HepG2 (cell line): ENCODE measurements around the gene INTS6. TPM values are rescaled to one million over a fixed set of nuclear protein-coding genes. Genes with fewer than 3 reads are reported as not detected.

ENCODE experiments used
- ERF ChIP-seq: IDR thresholded peaks from 2 replicates; pipeline ENCODE4 v1.6.1; 2018; ENCODE audit warnings: missing biosample characterization, missing genetic modification reagents
- FOXK1 ChIP-seq: sonication (generic); formaldehyde crosslinking; IDR thresholded peaks from 2 replicates; pipeline ENCODE4 v1.4.0; 2020; ENCODE audit warnings: low read depth, missing genetic modification reagents, borderline replicate concordance
- GTF3A ChIP-seq: sonication (generic); formaldehyde crosslinking; conservative IDR thresholded peaks from 2 replicates; pipeline ENCODE4 v1.4.0; 2020; ENCODE audit warnings: mild to moderate bottlenecking, missing genetic modification reagents
- HCFC1 ChIP-seq: fragments of 150-350 bp; IDR thresholded peaks from 2 replicates; pipeline ENCODE4 v1.6.1; 2014; ENCODE audit warnings: low read depth, low read length
- HMGA1 ChIP-seq: sonication (generic); formaldehyde crosslinking; conservative IDR thresholded peaks from 2 replicates; pipeline ENCODE4 v1.4.0; 2020; ENCODE audit warnings: missing genetic modification reagents
- JARID2 ChIP-seq: sonication (generic); formaldehyde crosslinking; IDR thresholded peaks from 2 replicates; pipeline ENCODE4 v1.8.1; 2023; ENCODE audit warnings: missing genetic modification reagents, inconsistent platforms; ENCODE audit not compliant: insufficient replicate concordance
- KDM5B ChIP-seq: sonication (generic); formaldehyde crosslinking; IDR thresholded peaks from 2 replicates; pipeline ENCODE4 v1.4.0; 2020; ENCODE audit warnings: missing genetic modification reagents, mild to moderate bottlenecking, borderline replicate concordance
- KLF16 ChIP-seq, 2 experiments: sonication (generic) in 1 of 2; formaldehyde crosslinking in 1 of 2; IDR thresholded peaks; 2 replicates each; pipeline versions ENCODE4 v1.6.1 to v1.8.0; 2016 to 2023; ENCODE audit warnings: missing genetic modification reagents in 2 of 2, missing compliant biosample characterization in 1 of 2
- PPARG ChIP-seq: conservative IDR thresholded peaks from 2 replicates; pipeline ENCODE4 v1.6.1; 2016; ENCODE audit warnings: missing biosample characterization, missing genetic modification reagents
- SALL2 ChIP-seq: sonication (generic); formaldehyde crosslinking; IDR thresholded peaks from 2 replicates; pipeline ENCODE4 v1.8.1; 2023; ENCODE audit warnings: mild to moderate bottlenecking, missing genetic modification reagents, inconsistent platforms
- SAP130 ChIP-seq: IDR thresholded peaks from 2 replicates; pipeline ENCODE4 v1.6.1; 2016; ENCODE audit warnings: low read depth
- SNRNP70 ChIP-seq: fragments of 200-400 bp; formaldehyde crosslinking; IDR thresholded peaks from 2 replicates; pipeline ENCODE4 v1.6.1; 2017; ENCODE audit warnings: mild to moderate bottlenecking, low read depth, low read length, moderate library complexity
- ZEB1 ChIP-seq: IDR thresholded peaks from 2 replicates; pipeline ENCODE4 v1.6.1; 2012; ENCODE audit warnings: mild to moderate bottlenecking, low read depth, inconsistent platforms; ENCODE audit not compliant: insufficient replicate concordance
- ZNF383 ChIP-seq: sonication (generic); formaldehyde crosslinking; IDR thresholded peaks from 2 replicates; pipeline ENCODE4 v1.4.0; 2020; ENCODE audit warnings: missing genetic modification reagents, mild to moderate bottlenecking, borderline replicate concordance
- ZNF790 ChIP-seq: sonication (generic); formaldehyde crosslinking; IDR thresholded peaks from 2 replicates; pipeline ENCODE4 v1.8.0; 2022; ENCODE audit warnings: missing genetic modification reagents, mild to moderate bottlenecking, borderline replicate concordance
- ZSCAN9 ChIP-seq: IDR thresholded peaks from 2 replicates; pipeline ENCODE4 v1.6.1; 2016; ENCODE audit warnings: borderline replicate concordance
- polyA plus RNA-seq, 8 experiments: library from polyadenylated mRNA; depleted of rRNA in 3 of 8; stranded (reverse) in 7 of 8; unstranded in 1 of 8; fragments of >200 nt; fragmentation: Illumina TruSeq in 4 of 8; extraction: Trizol in 4 of 8; gene quantifications; 2 replicates each; pipeline versions ENCODE4 v1.2.1 to v1.2.3, GENCODE V29; 2011 to 2016; ENCODE audit warnings: low read depth in 4 of 8, missing spikeins in 1 of 8, mixed read lengths in 1 of 8; ENCODE audit not compliant: insufficient read depth in 1 of 8
- total RNA-seq, 5 experiments: library from RNA; depleted of rRNA; stranded (reverse); fragments of >200 nt; fragmentation: Illumina TruSeq; extraction: Trizol; gene quantifications; 2 replicates each; pipeline ENCODE4 v1.2.3, GENCODE V29; 2016; ENCODE audit warnings: low read depth in 1 of 5
- TF ChIP-seq, protein P1 (sequence below): sonication (generic); formaldehyde crosslinking; IDR thresholded peaks from 2 replicates; pipeline ENCODE4 v1.8.1; 2023; ENCODE audit warnings: missing genetic modification reagents, mild to moderate bottlenecking, borderline replicate concordance
- TF ChIP-seq, protein P2 (sequence below): sonication (generic); formaldehyde crosslinking; IDR thresholded peaks from 2 replicates; pipeline ENCODE4 v1.5.0; 2020; ENCODE audit warnings: mild to moderate bottlenecking, missing genetic modification reagents
- TF ChIP-seq, protein P3 (sequence below): sonication (generic); formaldehyde crosslinking; IDR thresholded peaks from 2 replicates; pipeline ENCODE4 v1.8.1; 2023; ENCODE audit warnings: mild to moderate bottlenecking, missing genetic modification reagents
- TF ChIP-seq, protein P4 (sequence below): sonication (generic); formaldehyde crosslinking; IDR thresholded peaks from 2 replicates; pipeline ENCODE4 v1.4.0; 2020; ENCODE audit warnings: missing genetic modification reagents
- TF ChIP-seq, protein P5 (sequence below): sonication (generic); IDR thresholded peaks from 2 replicates; pipeline ENCODE4 v1.6.1; 2016; ENCODE audit warnings: low read depth, borderline replicate concordance

INTS6 gene
- total and polyA plus RNA-seq, 2 of the 13 experiments (the other 11 are each of a cell fraction or from before 2014, with no cell fraction given) = 27.9 to 38.4 TPM

DNA sequence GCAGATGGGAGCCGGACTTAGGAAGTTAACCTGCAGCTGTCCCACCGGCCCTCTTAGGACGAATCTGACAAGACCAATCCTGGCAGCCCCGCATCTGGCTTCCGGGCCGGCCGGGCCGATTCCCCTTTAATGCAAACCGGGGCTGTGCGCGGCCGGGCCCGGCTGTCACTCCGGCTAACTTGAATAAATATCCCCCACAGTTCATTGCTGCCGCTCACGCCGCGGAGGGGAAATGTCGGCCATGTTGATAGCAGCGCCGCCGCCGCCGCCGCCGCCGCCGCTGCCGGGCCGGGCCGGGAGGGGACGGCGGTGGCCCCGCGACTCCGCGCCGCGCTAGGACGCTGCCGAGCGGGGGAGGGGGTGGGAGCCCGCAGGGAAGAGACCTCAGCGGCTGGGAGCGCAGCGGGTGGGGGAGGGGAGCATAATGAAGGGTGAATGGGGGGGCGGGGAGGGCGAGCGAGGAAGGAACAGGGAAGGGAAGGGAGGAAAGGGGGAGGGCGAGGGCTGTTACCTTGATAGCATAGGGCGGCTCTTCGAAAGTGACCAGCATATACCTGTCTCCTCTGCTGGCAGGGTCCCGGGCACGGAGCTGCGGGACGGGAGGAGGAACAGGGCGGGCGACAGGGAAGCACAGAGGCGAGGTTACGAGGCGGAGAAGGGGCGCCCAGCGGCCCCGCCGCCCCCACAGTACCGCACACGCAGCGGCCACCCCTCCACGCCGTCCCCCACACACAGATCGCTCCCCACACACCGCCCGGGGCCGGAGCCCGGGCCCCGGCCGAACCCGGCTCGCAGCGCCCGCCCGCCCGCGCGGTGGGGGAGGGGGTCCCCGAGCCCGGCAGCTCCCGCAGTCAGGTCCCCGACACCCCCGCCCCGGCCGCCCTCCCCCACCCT is 1.1 kb downstream of the INTS6 start (continued):
- TF ChIP-seq, protein P1, sequence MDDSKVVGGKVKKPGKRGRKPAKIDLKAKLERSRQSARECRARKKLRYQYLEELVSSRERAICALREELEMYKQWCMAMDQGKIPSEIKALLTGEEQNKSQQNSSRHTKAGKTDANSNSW (CRISPR knock-in tag) = no peak
- TF ChIP-seq HCFC1 (no peak), KDM5B (CRISPR knock-in tag) (peak; percentile 43; the same call in 1 of the 2 replicates), ZEB1 (no peak), SNRNP70 (no peak), FOXK1 (CRISPR knock-in tag) (no peak), KLF16 (CRISPR knock-in tag; IDR thresholded peaks at IDR 0.05) (no peak), ERF (CRISPR knock-in tag) (no peak), ZNF383 (CRISPR knock-in tag) (no peak), SAP130 (CRISPR knock-in tag) (no peak; the same call in 1 of the 2 replicates), PPARG (no peak), JARID2 (CRISPR knock-in tag) (no peak), ZNF790 (CRISPR knock-in tag) (0 out of 2 replicates have a peak, but pooled peaks have one; percentile 43), HMGA1 (CRISPR knock-in tag) (no peak), GTF3A (CRISPR knock-in tag) (no peak), ZSCAN9 (CRISPR knock-in tag) (no peak), SALL2 (peak; percentile 30; the same call in 1 of the 2 replicates)
- TF ChIP-seq, protein P2, sequence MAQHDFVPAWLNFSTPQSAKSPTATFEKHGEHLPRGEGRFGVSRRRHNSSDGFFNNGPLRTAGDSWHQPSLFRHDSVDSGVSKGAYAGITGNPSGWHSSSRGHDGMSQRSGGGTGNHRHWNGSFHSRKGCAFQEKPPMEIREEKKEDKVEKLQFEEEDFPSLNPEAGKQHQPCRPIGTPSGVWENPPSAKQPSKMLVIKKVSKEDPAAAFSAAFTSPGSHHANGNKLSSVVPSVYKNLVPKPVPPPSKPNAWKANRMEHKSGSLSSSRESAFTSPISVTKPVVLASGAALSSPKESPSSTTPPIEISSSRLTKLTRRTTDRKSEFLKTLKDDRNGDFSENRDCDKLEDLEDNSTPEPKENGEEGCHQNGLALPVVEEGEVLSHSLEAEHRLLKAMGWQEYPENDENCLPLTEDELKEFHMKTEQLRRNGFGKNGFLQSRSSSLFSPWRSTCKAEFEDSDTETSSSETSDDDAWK (CRISPR knock-in tag) = no peak
- TF ChIP-seq, protein P3, sequence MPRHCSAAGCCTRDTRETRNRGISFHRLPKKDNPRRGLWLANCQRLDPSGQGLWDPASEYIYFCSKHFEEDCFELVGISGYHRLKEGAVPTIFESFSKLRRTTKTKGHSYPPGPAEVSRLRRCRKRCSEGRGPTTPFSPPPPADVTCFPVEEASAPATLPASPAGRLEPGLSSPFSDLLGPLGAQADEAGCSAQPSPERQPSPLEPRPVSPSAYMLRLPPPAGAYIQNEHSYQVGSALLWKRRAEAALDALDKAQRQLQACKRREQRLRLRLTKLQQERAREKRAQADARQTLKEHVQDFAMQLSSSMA (CRISPR knock-in tag) = no peak
- TF ChIP-seq, protein P4, sequence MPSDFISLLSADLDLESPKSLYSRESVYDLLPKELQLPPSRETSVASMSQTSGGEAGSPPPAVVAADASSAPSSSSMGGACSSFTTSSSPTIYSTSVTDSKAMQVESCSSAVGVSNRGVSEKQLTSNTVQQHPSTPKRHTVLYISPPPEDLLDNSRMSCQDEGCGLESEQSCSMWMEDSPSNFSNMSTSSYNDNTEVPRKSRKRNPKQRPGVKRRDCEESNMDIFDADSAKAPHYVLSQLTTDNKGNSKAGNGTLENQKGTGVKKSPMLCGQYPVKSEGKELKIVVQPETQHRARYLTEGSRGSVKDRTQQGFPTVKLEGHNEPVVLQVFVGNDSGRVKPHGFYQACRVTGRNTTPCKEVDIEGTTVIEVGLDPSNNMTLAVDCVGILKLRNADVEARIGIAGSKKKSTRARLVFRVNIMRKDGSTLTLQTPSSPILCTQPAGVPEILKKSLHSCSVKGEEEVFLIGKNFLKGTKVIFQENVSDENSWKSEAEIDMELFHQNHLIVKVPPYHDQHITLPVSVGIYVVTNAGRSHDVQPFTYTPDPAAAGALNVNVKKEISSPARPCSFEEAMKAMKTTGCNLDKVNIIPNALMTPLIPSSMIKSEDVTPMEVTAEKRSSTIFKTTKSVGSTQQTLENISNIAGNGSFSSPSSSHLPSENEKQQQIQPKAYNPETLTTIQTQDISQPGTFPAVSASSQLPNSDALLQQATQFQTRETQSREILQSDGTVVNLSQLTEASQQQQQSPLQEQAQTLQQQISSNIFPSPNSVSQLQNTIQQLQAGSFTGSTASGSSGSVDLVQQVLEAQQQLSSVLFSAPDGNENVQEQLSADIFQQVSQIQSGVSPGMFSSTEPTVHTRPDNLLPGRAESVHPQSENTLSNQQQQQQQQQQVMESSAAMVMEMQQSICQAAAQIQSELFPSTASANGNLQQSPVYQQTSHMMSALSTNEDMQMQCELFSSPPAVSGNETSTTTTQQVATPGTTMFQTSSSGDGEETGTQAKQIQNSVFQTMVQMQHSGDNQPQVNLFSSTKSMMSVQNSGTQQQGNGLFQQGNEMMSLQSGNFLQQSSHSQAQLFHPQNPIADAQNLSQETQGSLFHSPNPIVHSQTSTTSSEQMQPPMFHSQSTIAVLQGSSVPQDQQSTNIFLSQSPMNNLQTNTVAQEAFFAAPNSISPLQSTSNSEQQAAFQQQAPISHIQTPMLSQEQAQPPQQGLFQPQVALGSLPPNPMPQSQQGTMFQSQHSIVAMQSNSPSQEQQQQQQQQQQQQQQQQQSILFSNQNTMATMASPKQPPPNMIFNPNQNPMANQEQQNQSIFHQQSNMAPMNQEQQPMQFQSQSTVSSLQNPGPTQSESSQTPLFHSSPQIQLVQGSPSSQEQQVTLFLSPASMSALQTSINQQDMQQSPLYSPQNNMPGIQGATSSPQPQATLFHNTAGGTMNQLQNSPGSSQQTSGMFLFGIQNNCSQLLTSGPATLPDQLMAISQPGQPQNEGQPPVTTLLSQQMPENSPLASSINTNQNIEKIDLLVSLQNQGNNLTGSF = no peak
- TF ChIP-seq, protein P5, sequence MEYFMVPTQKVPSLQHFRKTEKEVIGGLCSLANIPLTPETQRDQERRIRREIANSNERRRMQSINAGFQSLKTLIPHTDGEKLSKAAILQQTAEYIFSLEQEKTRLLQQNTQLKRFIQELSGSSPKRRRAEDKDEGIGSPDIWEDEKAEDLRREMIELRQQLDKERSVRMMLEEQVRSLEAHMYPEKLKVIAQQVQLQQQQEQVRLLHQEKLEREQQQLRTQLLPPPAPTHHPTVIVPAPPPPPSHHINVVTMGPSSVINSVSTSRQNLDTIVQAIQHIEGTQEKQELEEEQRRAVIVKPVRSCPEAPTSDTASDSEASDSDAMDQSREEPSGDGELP = no peak
